Stimulated activated CD8-positive, alpha-beta memory T cell treated with anti-CD3 and anti-CD28 coated beads, Interleukin-15, amount 100 ng/mL, for 4 hours (primary cell): ENCODE results near the gene MCTP1.

Source experiments
- DNase-seq, 2 donors: peaks; one replicate each; pipeline ENCODE4 v3.0.0-alpha.2; 2020; ENCODE audit warnings: low read depth in 2 of 2

Gene MCTP1

DNA sequence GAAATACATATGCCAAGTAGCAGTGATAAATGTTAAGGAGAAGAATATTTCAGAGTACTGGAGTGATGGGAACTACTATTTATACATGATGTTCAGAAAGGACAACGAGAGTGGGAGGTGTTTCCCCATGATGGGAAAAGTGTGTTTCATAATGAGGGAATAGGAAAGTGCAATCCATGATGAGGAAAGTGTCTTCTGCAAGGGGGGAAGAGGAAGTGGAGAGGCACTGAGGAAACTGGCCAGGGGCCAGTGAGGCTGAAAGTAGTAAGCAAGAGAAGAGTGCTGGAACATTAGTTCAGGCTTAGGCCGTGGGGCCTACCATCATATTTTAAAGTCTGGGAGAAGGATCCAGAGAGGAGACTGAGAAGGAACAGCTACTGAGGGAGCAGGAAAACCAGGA is 339.2 kb downstream of the MCTP1 start:
- no peak for DNase-seq

DNA sequence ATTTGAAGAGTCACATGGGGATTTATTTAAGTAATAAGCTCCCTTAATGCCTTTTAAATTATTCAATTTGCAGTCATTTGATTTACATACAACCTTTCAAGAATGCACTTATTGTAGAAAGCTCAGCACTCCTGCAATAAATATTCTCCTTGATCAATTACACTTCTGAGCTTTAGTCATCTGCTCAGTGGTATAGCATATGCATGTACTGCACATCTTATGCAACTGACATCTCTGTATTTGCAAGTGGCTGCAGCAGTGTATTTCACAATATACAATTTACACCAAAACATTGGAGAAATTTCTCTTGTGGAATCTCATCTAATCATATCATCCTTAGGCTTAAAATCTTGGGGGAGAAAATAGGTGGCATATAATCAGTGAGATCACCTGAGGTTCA is 340.7 kb downstream of the MCTP1 start:
- DNase-seq: no peak

DNA sequence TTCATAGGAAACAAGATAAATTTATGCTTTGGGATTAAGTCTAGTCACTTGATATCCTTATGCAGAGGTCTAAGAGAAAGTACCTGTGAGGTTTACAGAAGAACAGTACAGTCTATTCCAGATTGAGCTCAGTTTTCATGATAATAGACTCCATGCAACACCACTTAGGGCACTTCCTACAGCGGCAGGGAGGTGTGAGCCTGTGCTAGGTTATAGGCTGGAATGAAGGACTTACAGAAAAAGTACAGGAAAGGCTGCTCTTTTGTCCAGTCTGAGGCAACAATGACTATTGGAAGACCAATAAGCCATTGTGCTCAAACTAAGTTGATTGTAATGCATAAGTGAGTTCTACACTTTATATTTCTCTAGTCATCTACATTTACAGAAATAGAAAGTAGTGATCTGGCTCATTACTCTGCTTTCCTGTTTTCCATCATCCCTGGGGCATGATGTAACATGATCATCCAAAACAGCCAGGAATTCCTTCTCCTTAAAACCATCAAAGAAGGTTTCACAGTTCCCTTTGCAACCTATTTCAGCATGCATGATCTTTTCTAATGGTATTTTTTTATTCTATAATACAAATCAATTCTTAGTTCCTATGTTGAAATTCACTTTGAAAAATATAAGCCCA is 343.7 kb downstream of the MCTP1 start:
- DNase-seq: no peak

DNA sequence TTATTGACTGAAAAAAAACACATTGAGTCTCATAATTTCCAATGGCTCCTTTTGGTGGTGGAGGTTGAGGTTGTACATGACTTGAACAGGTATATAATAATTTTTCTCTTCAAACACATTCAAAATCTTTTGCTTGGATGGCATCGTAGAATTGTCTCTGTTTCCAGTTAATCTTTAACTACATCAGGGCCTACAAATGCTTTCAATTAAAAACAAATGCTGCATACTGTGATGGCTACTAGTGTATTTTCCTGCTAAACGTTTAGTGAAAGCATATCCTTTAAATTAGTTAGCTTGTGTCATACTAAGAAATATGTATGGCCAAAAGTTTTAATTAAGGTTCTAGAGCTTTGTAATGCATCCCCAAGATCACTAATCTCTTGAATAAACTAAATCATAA is 352.6 kb downstream of the MCTP1 start:
- no peak for DNase-seq

DNA sequence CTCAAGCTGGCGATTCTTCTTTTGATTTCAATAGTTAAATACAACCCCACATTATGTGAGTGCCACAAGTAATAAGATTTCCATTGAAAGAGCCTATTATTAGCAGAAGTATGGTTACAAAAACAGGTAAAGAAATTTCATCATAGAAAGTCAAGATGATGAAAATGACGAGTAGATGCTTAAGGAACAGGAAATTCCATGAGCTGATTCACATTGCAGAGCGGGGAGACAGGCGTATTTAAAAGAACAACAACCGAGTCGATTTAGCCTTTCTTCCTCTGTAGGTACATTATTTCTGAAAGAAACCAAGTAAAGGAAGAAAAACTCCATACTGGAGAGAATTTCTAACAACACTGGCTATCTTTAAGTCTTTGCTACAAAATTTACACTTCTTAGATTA is 356.0 kb downstream of the MCTP1 start:
- no peak for DNase-seq

DNA sequence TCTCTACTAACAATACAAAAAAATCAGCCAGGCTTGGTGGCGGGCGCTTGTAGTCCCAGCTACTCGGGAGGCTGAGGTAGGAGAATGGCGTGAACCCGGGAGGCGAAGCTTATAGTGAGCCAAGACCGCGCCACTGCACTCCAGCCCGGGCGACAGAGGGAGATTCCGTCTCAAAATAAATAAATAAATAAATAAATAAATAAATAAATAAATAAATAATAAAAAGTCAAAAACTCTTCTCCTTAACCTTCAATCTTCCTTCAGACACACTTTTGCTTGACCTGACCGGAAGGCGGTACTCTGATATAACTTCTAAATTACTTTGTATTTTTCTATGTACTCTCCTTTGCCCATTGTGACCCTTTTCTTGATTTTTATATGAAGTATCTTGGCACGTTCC is 364.3 kb downstream of the MCTP1 start:
- DNase-seq: no peak

DNA sequence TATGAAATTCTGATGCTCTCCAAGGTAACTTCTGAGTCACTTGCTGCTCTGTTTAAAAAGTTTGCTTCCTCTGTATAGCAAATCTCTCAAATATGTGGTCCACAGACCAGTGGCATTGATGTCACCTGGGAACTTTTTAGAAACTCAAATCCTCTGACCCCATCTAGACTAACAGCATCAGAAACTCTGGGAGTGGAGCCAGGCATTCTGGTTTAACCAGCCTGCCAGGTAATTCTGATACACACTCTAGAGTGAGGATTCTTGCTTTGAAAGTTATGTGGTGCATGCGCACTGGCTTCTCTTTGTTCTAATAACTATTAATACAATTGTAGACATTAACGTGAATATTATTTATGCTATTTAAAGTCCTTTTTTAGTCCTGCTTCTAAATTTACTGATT is 368.3 kb downstream of the MCTP1 start:
- DNase-seq: no peak

DNA sequence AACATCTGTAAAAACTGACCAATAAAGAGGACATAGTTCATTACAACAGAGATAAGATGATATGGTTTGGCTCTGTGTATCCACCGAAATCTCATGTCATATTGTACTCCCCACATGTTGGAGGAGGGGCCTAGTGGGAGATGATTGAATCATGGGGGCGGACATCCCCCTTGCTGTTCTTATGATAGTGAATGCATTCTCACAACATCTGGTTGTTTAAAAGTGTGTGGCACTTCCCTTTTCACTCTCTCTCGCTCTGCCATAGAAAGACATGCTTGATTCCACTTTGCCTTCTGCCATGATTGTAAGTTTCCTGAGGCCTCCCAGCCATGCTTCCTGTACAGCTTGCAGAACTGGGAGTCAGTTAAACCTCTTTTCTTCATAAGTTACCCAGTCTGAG is 373.6 kb downstream of the MCTP1 start:
- DNase-seq: no peak

DNA sequence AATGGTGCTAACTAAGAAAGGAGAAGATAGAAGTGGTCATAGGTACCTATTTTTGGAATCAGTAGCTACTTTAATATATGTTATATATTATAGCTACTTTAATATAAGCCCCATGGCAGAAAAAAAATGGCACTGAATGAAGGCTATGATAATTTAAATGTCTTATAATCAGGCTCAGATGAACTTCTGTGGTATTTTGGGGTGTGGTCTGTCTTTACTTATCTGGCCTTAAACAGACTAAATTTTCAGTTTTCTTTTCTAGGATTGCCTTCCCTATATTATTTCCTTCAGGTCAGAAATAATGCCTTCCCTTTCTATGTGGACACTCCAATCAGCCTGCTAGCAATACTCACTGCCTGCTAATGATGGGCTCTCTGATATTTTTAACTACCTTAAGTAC is 374.2 kb downstream of the MCTP1 start:
- DNase-seq: no peak

DNA sequence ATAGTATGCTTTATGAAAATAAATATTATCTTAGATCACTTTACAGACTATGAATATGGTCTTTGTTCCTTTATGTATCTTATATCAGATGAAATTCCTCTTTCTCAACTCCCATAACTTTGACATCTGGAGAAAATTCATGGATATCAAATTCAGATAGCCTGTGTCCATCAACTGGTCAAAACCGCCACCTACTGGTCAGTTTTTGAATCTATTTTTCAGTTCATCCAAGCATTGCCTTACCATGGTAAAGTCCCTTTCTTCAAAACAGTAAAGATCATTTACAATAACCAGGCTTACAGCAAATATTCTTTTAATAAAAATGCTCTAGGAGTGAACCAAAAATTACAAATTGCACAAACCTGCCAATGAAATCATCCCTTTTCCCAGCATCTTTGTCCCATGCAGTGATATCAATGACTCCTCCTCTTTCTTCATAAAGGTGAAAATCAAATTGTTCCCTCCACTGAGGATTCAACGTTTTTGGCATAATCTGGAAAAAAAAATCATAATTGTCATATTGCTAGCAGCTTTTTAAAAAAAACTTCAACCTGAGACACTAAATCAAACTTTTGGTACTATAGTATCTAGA is 375.9 kb downstream of the MCTP1 start:
- DNase-seq: no peak

DNA sequence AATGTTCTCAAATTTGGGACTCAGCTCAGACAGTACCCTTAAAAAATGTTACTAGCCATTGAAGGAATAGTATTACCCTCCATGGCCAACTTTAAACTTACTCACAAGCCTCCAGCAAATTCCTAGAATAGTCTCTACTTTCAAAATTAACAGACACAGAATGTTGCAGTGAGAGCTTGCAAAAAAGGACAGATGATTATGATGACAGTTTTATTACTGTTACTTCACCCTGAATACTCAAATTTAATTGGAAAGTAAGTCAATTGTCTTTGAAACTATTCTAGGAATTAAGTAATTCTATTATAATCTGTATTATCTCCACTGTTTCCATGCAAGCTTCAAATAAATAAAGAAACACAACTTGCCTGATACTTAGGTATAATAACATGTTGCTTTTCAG is 378.1 kb downstream of the MCTP1 start:
- DNase-seq: no peak

DNA sequence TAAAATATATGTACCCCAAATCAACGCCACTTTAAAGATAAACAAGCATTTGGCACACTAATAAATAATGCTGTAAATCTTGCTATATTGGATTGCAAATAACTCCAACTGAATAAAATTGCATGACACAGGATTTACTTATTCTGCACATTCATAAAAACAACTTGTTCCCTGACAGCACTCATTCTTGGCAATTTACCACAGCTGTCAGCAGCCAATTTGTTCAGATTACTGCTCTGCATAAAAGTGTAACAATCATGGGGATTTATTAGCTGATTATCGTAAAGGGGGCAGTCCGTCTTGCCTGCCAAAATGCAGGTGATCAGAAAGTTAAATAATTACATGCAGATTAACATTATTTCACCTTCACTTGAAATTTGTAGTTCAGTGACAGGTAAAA is 381.2 kb downstream of the MCTP1 start:
- no peak for DNase-seq

DNA sequence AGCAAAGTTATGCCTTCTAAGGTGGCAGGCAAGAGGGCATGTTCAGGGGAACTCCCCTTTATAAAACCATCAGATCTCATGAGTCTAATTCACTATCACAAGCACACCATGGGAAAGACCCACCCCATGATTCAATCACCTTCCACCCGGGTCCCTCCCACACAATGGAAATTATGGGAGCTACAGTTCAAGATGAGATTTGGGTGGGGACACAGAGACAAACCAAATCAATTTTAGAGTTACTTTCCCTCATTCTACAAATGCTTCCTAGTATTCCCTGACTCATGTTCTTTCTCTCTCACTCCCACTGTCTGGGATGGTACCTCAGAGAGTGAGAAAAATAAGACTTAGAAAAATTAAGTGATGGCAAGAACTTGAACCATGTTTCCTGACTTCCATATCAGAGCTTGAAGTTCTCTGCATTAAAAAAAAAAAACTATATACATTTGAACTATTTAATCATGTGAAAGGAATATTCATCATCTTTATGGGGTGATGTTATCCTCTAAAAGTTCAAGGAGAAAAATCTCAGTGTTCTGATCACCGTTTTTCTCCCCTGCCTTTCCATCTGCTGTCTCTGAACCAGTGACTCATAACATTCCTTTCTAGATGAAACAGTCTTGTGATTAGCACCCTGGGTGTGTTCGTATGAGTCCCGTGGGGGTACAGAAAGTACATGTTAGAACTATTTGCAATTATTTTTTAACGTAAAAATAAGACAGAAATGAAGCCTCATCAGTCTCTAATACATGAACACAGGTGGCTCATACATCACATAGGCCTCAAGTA is 383.5 kb downstream of the MCTP1 start:
- no peak for DNase-seq

DNA sequence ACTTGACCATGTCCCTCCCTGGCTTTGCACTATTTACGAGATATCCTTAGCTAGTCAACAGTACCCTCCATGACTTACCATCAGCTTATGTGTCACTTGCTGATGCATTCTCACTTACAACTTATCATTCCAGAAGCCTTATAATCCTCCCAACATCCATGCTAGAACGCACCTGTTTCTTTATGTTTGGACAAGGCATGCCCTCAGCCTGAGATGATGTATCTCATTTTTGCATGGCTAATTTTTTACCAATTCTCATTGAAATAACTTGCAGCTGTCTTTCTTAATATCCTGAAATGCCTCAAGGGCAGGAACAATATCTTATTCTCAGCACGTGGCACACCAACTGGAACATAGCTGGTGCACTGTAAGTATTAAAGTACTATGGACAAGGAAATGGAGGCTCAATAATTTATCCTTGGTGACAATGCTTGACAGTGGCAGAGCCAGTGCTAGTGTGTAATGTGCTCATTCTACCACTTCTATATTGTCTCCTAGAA is 384.8 kb downstream of the MCTP1 start:
- no peak for DNase-seq

DNA sequence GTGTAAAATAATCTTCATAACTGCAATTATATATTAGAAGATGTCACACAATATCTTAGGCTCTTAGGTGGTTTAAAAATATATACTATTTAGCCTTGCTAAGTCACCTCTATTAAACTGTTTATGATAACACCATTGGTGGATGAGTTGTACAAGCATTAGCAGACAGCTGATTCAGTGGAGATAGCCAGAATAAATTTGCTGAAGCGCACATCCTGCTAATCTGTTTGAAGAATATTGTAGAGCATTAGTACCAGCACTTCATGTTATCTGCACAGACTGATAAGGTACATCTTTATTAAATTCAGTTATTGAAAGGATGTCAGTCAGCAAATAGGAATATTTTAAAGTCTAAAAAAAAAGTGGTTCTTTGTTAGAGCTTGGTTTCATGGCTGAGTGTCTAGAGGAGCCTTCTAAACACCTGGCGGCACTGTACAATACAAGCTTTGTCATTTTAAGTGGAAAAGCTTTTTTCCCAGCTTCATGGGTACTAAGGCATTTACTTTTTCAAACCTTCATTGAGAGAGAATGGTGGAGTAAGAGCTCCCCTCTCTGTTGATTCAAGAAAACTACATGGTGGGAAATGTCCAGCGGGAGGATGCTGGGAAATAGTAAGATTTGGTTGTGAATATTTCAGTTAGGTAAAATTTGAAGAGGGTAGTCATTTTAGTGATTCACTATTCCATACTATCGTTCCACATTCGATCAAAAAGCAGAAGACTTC is 391.3 kb downstream of the MCTP1 start:
- no peak for DNase-seq

DNA sequence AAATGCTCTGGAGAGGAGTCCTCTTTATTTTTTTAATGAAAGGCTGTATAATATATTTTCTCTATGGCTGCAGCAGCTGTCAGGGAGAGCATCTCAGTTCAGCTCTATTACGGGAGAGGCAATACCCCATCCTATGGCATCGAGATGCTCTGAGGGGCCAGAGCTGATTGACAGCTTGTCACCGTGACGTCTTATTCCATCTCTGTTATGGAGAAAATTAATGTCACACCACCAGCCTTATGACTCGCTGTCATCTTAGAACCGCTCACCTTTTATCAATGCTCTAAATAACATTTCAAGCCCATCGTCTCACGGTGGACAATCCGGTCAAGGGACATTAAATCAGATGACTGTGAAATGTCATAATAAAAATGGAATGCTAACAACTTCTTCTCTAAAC is 392.9 kb downstream of the MCTP1 start:
- DNase-seq: no peak

DNA sequence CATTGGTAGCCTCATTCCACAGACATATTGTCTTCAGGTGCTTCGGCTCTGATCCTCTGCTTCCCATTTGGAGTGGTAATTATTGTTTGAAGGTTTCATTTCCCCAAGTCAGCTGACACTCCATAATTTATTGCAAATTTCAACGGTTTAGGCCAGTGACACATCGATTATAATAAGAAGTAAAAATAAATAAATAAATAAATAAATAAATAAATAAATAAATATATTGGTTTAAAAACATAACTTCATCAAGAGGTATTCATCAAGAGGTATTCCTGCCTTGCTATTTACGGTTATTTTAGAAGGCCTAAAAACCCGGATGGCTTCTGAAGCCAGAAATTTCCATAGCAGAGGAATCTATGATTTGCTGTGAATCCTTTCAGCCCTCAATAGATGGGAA is 393.3 kb downstream of the MCTP1 start:
- DNase-seq: no peak

DNA sequence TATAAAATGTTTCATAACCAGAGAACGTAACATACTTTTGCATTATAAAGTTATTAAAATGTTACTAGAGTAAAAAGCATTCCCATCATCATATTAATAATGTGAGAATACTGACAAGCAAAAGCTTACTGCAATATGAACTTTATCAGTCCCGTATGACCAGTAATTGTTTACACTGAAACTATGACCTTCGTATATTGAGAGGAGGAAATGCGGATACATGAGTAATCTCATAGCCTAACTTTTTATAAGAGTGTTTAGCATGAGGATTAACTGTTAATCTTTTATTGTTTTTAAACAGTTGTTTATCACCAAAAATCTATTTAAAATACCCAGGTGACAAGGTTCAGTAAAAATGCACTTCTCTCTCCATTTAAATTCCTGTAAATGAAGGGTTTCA is 394.0 kb downstream of the MCTP1 start:
- DNase-seq: no peak

DNA sequence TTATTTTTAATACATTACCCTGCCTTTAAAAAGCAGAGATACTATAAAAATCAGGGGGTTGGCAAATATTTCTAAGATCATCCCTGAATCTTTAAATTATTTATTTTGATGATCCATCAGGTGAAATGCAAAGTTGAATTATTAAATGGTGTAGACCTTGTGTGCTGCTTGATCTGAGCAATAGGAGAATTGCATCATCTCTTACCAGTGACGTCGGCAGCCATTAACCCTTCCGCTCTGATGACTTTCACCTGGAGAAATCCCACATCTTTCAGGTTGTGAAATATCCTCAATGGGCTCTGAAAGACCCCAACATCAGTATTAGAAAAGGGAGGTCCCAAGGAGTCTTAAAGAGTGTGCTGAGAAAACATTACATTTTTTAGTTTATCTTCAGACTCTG is 396.2 kb downstream of the MCTP1 start:
- DNase-seq: no peak

DNA sequence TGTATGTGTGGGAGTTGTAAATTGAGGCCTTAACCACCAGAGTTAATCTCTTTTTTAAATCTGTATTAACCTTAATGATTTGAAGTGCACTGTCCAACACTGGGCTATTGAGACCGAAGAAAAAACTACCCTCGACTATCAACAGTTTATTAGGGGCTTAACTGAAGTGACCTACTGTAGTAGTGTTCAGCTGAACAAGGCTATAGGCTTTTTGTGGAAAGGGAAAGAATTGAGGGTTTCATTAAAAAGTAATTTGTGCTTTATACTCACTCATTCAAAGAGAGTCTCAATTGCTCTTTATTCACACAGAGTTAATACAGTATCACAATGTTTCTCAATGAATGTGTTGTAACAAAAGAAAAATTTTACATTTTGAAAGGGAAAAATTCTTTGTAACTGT is 399.0 kb downstream of the MCTP1 start:
- no peak for DNase-seq

DNA sequence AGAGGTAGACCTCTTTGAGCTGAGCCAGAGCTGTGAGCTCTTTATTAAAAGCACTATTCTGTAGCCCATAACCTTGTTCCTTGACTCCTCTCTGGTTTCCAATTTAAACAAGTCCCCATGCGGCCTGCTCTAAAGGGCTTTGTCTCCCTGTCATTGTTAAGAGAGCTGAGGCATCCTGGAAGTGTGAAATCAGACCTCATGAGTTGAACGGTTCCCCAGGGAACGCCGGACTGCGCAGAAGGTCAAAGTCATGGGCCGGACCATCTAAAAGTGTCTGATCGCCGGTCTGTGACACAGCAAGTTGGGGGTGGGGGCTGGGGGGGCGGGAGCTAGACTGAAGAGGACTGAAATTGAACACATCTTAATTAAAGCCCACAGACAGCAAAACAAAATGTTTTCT is 400.6 kb downstream of the MCTP1 start:
- DNase-seq: no peak

DNA sequence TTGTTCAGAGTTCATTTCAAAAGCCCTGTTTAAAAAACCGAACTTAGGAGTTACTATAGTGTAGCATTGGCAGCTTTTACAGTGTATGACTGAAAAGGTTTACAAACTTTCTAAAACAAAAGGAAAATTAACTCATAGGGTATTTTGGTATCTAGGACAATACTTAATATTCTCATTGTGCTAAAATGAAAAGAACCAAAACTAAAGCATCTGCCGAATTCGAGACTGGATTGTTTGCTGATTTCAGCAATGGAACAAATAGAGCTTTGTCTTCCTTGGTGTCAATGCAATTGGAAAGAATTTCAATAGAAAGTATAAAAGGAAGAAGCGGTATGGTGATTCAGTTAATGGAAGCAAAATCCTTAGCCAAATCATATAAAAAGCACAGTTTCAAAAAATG is 412.4 kb downstream of the MCTP1 start:
- DNase-seq: no peak
